Chondrocyte (in vitro differentiated cells): Measurements from ENCODE around the gene MR1. TPM values are rescaled to one million over a fixed set of nuclear protein-coding genes. Genes with fewer than 3 reads are reported as not detected.

Source experiments
- DNase-seq: peaks from one replicate; pipeline ENCODE4 v3.0.0; 2021; ENCODE audit warnings: mixed read lengths, low spot score
- H3K27ac Mint-ChIP-seq: one replicate; pipeline ENCODE4 v1.8.0; 2021; ENCODE audit warnings: mild to moderate bottlenecking, moderate library complexity, mixed read lengths; ENCODE audit not compliant: unreplicated experiment
- H3K27me3 Mint-ChIP-seq: 2 replicates; pipeline ENCODE4 v1.8.0; 2021; ENCODE audit warnings: low read depth, mixed read lengths
- H3K36me3 Mint-ChIP-seq: 2 replicates; pipeline ENCODE4 v1.8.0; 2021; ENCODE audit warnings: low read depth, mixed read lengths
- H3K4me1 Mint-ChIP-seq: 2 replicates; pipeline ENCODE4 v1.8.0; 2021; ENCODE audit warnings: low read depth, mild to moderate bottlenecking, mixed read lengths
- H3K4me3 Mint-ChIP-seq: one replicate; pipeline ENCODE4 v1.8.0; 2021; ENCODE audit warnings: mild to moderate bottlenecking, moderate library complexity, mixed read lengths; ENCODE audit not compliant: unreplicated experiment
- H3K9me3 Mint-ChIP-seq: 2 replicates; pipeline ENCODE4 v1.8.0; 2021; ENCODE audit warnings: low read depth, mixed read lengths
- CTCF ChIP-seq: fragments of 200-600 bp; sonication (generic); IDR thresholded peaks from 2 replicates; pipeline ENCODE4 v1.5.0; 2021; ENCODE audit warnings: antibody characterized with exemption, mild to moderate bottlenecking, moderate library complexity
- total RNA-seq: library from RNA; stranded (reverse); gene quantifications from 3 replicates; pipeline ENCODE4 v1.2.1, GENCODE V29; 2021

Gene MR1
- total RNA-seq, 1 donor from 2014 or later: 3.8 TPM

- Mint-ChIP-seq H3K27ac (no peak overlapping the region), H3K4me3 (no peak overlapping the region), H3K27me3 (no peaks in the 10 kb centered on the region), H3K9me3 (no peaks in the 10 kb centered on the region), H3K4me1 (no peaks in the 10 kb centered on the region), H3K36me3 (no peaks in the 10 kb centered on the region)
- no peak for TF ChIP-seq CTCF
- no peak for DNase-seq
Measured at GRCh38 chr1:181049378-181049777, 15.6 kb downstream of the MR1 start.

- no peaks in the 10 kb centered on the region for H3K9me3 Mint-ChIP-seq
- no peak overlapping the region for H3K27ac Mint-ChIP-seq
- H3K4me1 Mint-ChIP-seq: peaks cover 8% of the 10 kb centered on the region
- no peaks in the 10 kb centered on the region for H3K27me3 Mint-ChIP-seq
- H3K36me3 Mint-ChIP-seq: no peaks in the 10 kb centered on the region
- DNase-seq: no peak
- H3K4me3 Mint-ChIP-seq: no peak overlapping the region
- no peak for TF ChIP-seq CTCF
Measured at GRCh38 chr1:181050922-181051321, 17.1 kb downstream of the MR1 start.

- H3K4me3 Mint-ChIP-seq: no peak overlapping the region
- H3K27ac Mint-ChIP-seq: peak overlapping the region; percentile 2
- H3K27me3 Mint-ChIP-seq: no peaks in the 10 kb centered on the region
- H3K4me1 Mint-ChIP-seq: peaks cover 17% of the 10 kb centered on the region
- H3K36me3 Mint-ChIP-seq: peaks cover 3% of the 10 kb centered on the region
- H3K9me3 Mint-ChIP-seq: peaks cover 4% of the 10 kb centered on the region
- TF ChIP-seq CTCF: no peak
- no peak for DNase-seq
Measured at GRCh38 chr1:181056560-181056959, 22.8 kb downstream of the MR1 start.

GRCh38 chr1:181057079-181057478 lies 23.3 kb downstream of the MR1 start:
- H3K27ac Mint-ChIP-seq: peak overlapping the region; percentile 2
- no peak for DNase-seq
- H3K4me3 Mint-ChIP-seq: no peak overlapping the region
- H3K9me3 Mint-ChIP-seq: peaks cover 4% of the 10 kb centered on the region
- TF ChIP-seq CTCF: no peak
- H3K4me1 Mint-ChIP-seq: peaks cover 17% of the 10 kb centered on the region
- H3K27me3 Mint-ChIP-seq: no peaks in the 10 kb centered on the region
- peaks cover 3% of the 10 kb centered on the region for H3K36me3 Mint-ChIP-seq

- H3K27ac Mint-ChIP-seq: no peak overlapping the region
- H3K4me1 Mint-ChIP-seq: peaks cover 17% of the 10 kb centered on the region
- H3K4me3 Mint-ChIP-seq: no peak overlapping the region
- DNase-seq: no peak
- TF ChIP-seq CTCF: no peak
- peaks cover 4% of the 10 kb centered on the region for H3K9me3 Mint-ChIP-seq
- H3K36me3 Mint-ChIP-seq: peaks cover 3% of the 10 kb centered on the region
- H3K27me3 Mint-ChIP-seq: no peaks in the 10 kb centered on the region
Measured at GRCh38 chr1:181059435-181059834, 25.7 kb downstream of the MR1 start.
